ENCODE results near the gene LMAN2L. TPM values are rescaled to one million over a fixed set of nuclear protein-coding genes. Genes with fewer than 3 reads are reported as not detected.

The LMAN2L gene
- polyA plus RNA-seq, 1 of the 3 experiments (the other 2 are of a cell fraction) = 17.7 TPM

GRCh38 chr2:96703021-96703751 is 36.7 kb downstream of the LMAN2L start:
- H3K36me3 ChIP-seq (replicated peaks in 1 of 2; ENCODE audit: control insufficient read depth in 1 of 2, insufficient read depth in 2 of 2, low read length in 1 of 2) = peaks cover 15 to 29% of the 10 kb centered on the region in 2 experiments
- no peak overlapping the region for H2AFZ ChIP-seq (ENCODE audit: low read depth)
- H3K27me3 ChIP-seq (ENCODE audit: insufficient read depth) = no peaks in the 10 kb centered on the region
- no peaks in the 10 kb centered on the region for H4K20me1 ChIP-seq (ENCODE audit: insufficient read depth)
- H3K4me3 ChIP-seq (ENCODE audit: low read depth in 2 of 2, low read length in 1 of 2) = no peak overlapping the region
- H3K4me2 ChIP-seq = no peak overlapping the region
- no peaks in the 10 kb centered on the region for H3K79me2 ChIP-seq (ENCODE audit: insufficient read depth)
- no peak for DNase-seq
- no peaks in the 10 kb centered on the region for H3F3A ChIP-seq (replicated peaks; ENCODE audit: insufficient read depth)
- CTCF ChIA-PET = interaction anchor here (1.7 kb wide), 1 partner anchor 11 kb away, joined by 8 read pairs; no protein-coding TSS in a partner anchor
- 83% methylated on average over 8 of the region's 16 CpGs for WGBS (ENCODE audit: low lambda C conversion rate)
- H3K9ac ChIP-seq = no peak overlapping the region
- TF ChIP-seq IRF3 (IDR thresholded peaks at IDR 0.05; ENCODE audit: low read depth, low read length) = no peak
- no peak for TF ChIP-seq JUND (IDR thresholded peaks at IDR 0.05)
- no peak for TF ChIP-seq REST (IDR thresholded peaks at IDR 0.05; ENCODE audit: low read depth, low read length)
- TF ChIP-seq SMC3 (IDR thresholded peaks at IDR 0.05; ENCODE audit: low read depth, low read length) = no peak
- H3K9me2 ChIP-seq = no peaks in the 10 kb centered on the region
- H3K4me1 ChIP-seq (ENCODE audit: control insufficient read depth in 1 of 2, insufficient read depth in 2 of 2, low read depth in 1 of 2, low read length in 1 of 2) = no peaks in the 10 kb centered on the region
- H3K27ac ChIP-seq (ENCODE audit: low read depth in 2 of 2, low read length in 1 of 2) = no peak overlapping the region
- no peaks in the 10 kb centered on the region for H3K9me3 ChIP-seq
- POLR2A ChIA-PET = no interaction called here

- peaks cover 6 to 20% of the 10 kb centered on the region in 2 experiments for H3K36me3 ChIP-seq (replicated peaks in 1 of 2; ENCODE audit: control insufficient read depth in 1 of 2, insufficient read depth in 2 of 2, low read length in 1 of 2)
- no peak overlapping the region for H3K4me3 ChIP-seq (ENCODE audit: low read depth in 2 of 2, low read length in 1 of 2)
- no peaks in the 10 kb centered on the region for H3F3A ChIP-seq (replicated peaks; ENCODE audit: insufficient read depth)
- CTCF ChIA-PET = interaction anchor here (0.5 to 1.7 kb wide), 2 partner anchors 10 to 58 kb away, joined by 3 to 8 read pairs; no protein-coding TSS in a partner anchor
- no peaks in the 10 kb centered on the region for H3K4me1 ChIP-seq (ENCODE audit: control insufficient read depth in 1 of 2, insufficient read depth in 2 of 2, low read depth in 1 of 2, low read length in 1 of 2)
- H4K20me1 ChIP-seq (ENCODE audit: insufficient read depth) = no peaks in the 10 kb centered on the region
- H3K27me3 ChIP-seq (ENCODE audit: insufficient read depth) = no peaks in the 10 kb centered on the region
- POLR2A ChIA-PET = interaction anchor here (1.0 kb wide), 1 partner anchor 10 kb away, joined by 3 read pairs; no protein-coding TSS in a partner anchor
- WGBS (ENCODE audit: low lambda C conversion rate) = 97% methylated on average over 14 of the region's 17 CpGs
- no peak overlapping the region for H3K27ac ChIP-seq (ENCODE audit: low read depth in 2 of 2, low read length in 1 of 2)
- no peak overlapping the region for H2AFZ ChIP-seq (ENCODE audit: low read depth)
- DNase-seq = no peak
- no peaks in the 10 kb centered on the region for H3K9me3 ChIP-seq
- no peak overlapping the region for H3K4me2 ChIP-seq
- no peaks in the 10 kb centered on the region for H3K79me2 ChIP-seq (ENCODE audit: insufficient read depth)
- no peak overlapping the region for H3K9ac ChIP-seq
- no peaks in the 10 kb centered on the region for H3K9me2 ChIP-seq
- TF ChIP-seq GATA2 (CRISPR knock-in tag; IDR thresholded peaks at IDR 0.05) (no peak), JUND (IDR thresholded peaks at IDR 0.05) (no peak), RFX5 (IDR thresholded peaks at IDR 0.05; ENCODE audit: low read length) (no peak), MXI1 (IDR thresholded peaks at IDR 0.05; ENCODE audit: low read depth, low read length) (no peak), NRF1 (IDR thresholded peaks at IDR 0.05; ENCODE audit: low read depth, low read length) (no peak), ZBTB33 (IDR thresholded peaks at IDR 0.05; ENCODE audit: borderline replicate concordance, low read depth) (no peak), MEF2A (IDR thresholded peaks at IDR 0.05; ENCODE audit: borderline replicate concordance, low read depth) (no peak), IRF3 (IDR thresholded peaks at IDR 0.05; ENCODE audit: low read depth, low read length) (no peak), FOXM1 (IDR thresholded peaks at IDR 0.05; ENCODE audit: low read depth) (no peak), USF1 (IDR thresholded peaks at IDR 0.05; ENCODE audit: borderline replicate concordance, low read depth) (no peak), SIN3A (IDR thresholded peaks at IDR 0.05; ENCODE audit: borderline replicate concordance, low read depth, low read length) (no peak), EP300 (IDR thresholded peaks at IDR 0.05; ENCODE audit: borderline replicate concordance in 1 of 2, low read depth in 1 of 2, low read length in 1 of 2) (no peak), POLR2AphosphoS5 (IDR thresholded peaks at IDR 0.05; ENCODE audit: low read depth, low read length) (no peak), CHD2 (IDR thresholded peaks at IDR 0.05; ENCODE audit: low read length, partially characterized antibody) (no peak)
Observed at GRCh38 chr2:96702098-96702785, 37.6 kb downstream of the LMAN2L start.
